ENCODE results near the gene MIDN. TPM values are rescaled to one million over a fixed set of nuclear protein-coding genes. Genes with fewer than 3 reads are reported as not detected.
A peak's percentile ranks its signal among the peaks of the same experiment; 100 is the strongest.

Gene MIDN
- total RNA-seq, 1 experiment from 2014 or later = 118 TPM

DNA sequence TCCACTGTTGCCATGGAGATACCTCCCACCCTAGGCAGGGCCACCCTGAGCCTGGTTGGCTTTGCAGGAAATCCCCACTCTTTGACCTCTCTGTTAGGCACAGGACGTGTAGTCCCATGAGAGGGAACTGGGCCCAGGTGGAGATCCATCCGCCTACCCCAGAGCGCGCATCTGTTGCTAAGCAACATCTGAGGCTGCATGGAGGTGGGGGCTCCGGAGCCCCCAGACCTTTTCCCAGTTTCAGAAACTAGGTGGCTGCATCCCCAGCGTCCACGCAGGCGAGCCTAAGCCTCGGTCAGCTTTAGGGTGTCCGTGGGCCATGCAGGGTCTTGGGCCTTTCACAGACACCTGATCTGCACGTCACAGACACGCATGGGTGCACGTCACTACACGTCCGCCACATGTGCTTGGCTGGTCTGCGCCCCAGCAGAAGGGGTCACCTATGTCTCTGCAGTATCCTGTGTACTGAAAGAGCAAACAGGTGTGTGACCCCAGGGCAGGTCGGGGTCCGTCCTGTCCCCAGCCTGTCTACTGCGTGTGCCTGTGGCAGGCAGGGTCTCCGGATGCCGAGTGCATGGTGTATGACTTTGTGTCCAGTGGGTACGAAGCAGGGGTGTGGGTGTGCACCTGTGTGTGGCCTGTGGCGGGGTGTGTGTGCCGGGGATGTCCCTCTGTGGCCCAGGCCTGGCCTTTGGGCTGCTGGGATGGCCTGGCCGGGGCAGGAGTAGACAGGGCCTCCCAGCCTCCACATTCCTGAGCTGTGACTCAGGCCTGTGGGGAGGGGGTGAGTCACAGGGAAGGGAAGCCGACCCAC lies 16.6 kb downstream of the MIDN start:
- peak overlapping the region; percentile 74 for H3K27ac ChIP-seq (ENCODE audit: low read length)
- H3K27me3 ChIP-seq (ENCODE audit: control insufficient read depth, insufficient read depth, low read length) = no peaks in the 10 kb centered on the region
- POLR2A ChIA-PET = no interaction called here
- intact Hi-C loops (cut with micrococcal nuclease; ENCODE audit: unreplicated experiment) = no loop called here
- no peaks in the 10 kb centered on the region; the same call in 1 of the 2 replicates for H3K36me3 ChIP-seq (ENCODE audit: control insufficient read depth, insufficient read depth, low read length)
- DNase-seq (ENCODE audit: low read depth, low spot score) (no peak), ATAC-seq (peak; percentile 28)
- TF ChIP-seq REST (IDR thresholded peaks at IDR 0.05; ENCODE audit: insufficient read depth in 1 of 2, low read depth in 2 of 2, low read length in 1 of 2) (no peak), TCF7L2 (IDR thresholded peaks at IDR 0.05; ENCODE audit: low read depth, low read length) (no peak), POLR2AphosphoS5 (IDR thresholded peaks at IDR 0.05; ENCODE audit: low read depth, low read length) (peak; percentile 38; the same call in 1 of the 2 replicates), SIN3A (IDR thresholded peaks at IDR 0.05; ENCODE audit: borderline replicate concordance, insufficient read depth, low read depth, low read length) (no peak)
- TF ChIP-seq, protein P1, sequence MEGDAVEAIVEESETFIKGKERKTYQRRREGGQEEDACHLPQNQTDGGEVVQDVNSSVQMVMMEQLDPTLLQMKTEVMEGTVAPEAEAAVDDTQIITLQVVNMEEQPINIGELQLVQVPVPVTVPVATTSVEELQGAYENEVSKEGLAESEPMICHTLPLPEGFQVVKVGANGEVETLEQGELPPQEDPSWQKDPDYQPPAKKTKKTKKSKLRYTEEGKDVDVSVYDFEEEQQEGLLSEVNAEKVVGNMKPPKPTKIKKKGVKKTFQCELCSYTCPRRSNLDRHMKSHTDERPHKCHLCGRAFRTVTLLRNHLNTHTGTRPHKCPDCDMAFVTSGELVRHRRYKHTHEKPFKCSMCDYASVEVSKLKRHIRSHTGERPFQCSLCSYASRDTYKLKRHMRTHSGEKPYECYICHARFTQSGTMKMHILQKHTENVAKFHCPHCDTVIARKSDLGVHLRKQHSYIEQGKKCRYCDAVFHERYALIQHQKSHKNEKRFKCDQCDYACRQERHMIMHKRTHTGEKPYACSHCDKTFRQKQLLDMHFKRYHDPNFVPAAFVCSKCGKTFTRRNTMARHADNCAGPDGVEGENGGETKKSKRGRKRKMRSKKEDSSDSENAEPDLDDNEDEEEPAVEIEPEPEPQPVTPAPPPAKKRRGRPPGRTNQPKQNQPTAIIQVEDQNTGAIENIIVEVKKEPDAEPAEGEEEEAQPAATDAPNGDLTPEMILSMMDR (IDR thresholded peaks at IDR 0.05) = no peak
- no TSS peak for BruUV-seq (replicated peaks)
- in situ Hi-C loops (cut with HindIII; ENCODE audit: low pct_unique_long_range_greater_than_20kb, low sequenced_read_pairs) = no loop called here
- no peaks in the 10 kb centered on the region for H3K9me3 ChIP-seq (ENCODE audit: control insufficient read depth, insufficient read depth, low read depth, low read length)
- H3K4me3 ChIP-seq (ENCODE audit: low read depth in 2 of 2, low read length in 2 of 2) = no peak overlapping the region
- CTCF ChIA-PET = interaction anchor here (2.0 kb wide), 1 partner anchor 20 kb away, joined by 46 read pairs; no protein-coding TSS in a partner anchor
- peaks cover 42% of the 10 kb centered on the region for H3K4me1 ChIP-seq (ENCODE audit: control insufficient read depth, insufficient read depth, low read length)

- DNase-seq (ENCODE audit: low read depth, low spot score) (no peak), ATAC-seq (peak; percentile 5)
- TF ChIP-seq SIN3A (IDR thresholded peaks at IDR 0.05; ENCODE audit: borderline replicate concordance, insufficient read depth, low read depth, low read length) (no peak), REST (IDR thresholded peaks at IDR 0.05; ENCODE audit: insufficient read depth in 1 of 2, low read depth in 2 of 2, low read length in 1 of 2) (no peak), TCF7L2 (IDR thresholded peaks at IDR 0.05; ENCODE audit: low read depth, low read length) (no peak), POLR2AphosphoS5 (IDR thresholded peaks at IDR 0.05; ENCODE audit: low read depth, low read length) (no peak)
- TF ChIP-seq, protein P1 (IDR thresholded peaks at IDR 0.05) = no peak
- in situ Hi-C loops (cut with HindIII; ENCODE audit: low pct_unique_long_range_greater_than_20kb, low sequenced_read_pairs) (no loop called here), intact Hi-C loops (cut with micrococcal nuclease; ENCODE audit: unreplicated experiment) (no loop called here)
- Histone ChIP-seq H3K4me3 (ENCODE audit: low read depth in 2 of 2, low read length in 2 of 2) (peak overlapping the region; percentile 45 to 57), H3K27ac (ENCODE audit: low read length) (peak overlapping the region; percentile 71), H3K27me3 (ENCODE audit: control insufficient read depth, insufficient read depth, low read length) (no peaks in the 10 kb centered on the region), H3K9me3 (ENCODE audit: control insufficient read depth, insufficient read depth, low read depth, low read length) (no peaks in the 10 kb centered on the region), H3K4me1 (ENCODE audit: control insufficient read depth, insufficient read depth, low read length) (peaks cover 40% of the 10 kb centered on the region), H3K36me3 (ENCODE audit: control insufficient read depth, insufficient read depth, low read length) (no peaks in the 10 kb centered on the region; the same call in 1 of the 2 replicates)
- no TSS peak for BruUV-seq (replicated peaks)
- CTCF ChIA-PET = interaction anchor here (2.0 kb wide), 1 partner anchor 21 kb away, joined by 46 read pairs; no protein-coding TSS in a partner anchor
- POLR2A ChIA-PET = no interaction called here
These were observed 17.3 kb downstream of the MIDN start for GRCh38 chr19:1265615-1266128.

All from Panc1 (cell line).